ENCODE measurements around the gene SMAP1.

The SMAP1 gene

DNA sequence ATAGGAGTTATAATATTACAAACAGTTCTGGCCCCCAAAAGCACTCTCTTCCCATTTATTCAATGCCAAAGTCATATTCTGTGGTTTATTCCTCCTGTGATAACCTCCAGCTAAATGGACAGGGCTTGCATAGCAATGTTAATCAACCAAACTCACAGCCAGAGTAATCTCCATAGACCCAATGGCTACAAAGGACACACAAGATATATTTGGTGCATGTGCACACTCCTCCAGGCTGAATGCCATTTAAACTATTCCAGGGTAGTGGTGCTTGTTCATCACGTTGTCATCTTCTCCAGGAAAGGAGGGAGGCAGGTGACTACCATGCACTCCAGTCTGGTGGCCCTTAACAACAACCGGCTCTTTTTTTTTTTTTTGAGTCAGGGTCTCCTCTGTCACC, 232.4 kb downstream of the SMAP1 start:
- no peaks in the 10 kb centered on the region for H3K36me3 ChIP-seq (ENCODE audit: control insufficient read depth in 2 of 2, insufficient read depth in 1 of 2, low read length in 2 of 2)
- H3K4me3 ChIP-seq (ENCODE audit: low read depth, low read length), result no peak overlapping the region
- ChIA-PET POLR2A (no interaction called here), CTCF (interaction anchor here (1.8 to 2.0 kb wide), 2 partner anchors 15 to 590 kb away, joined by 5 to 18 read pairs; no protein-coding TSS in a partner anchor)
- TF ChIP-seq ZNF433 (tag by site-specific recombination; IDR thresholded peaks at IDR 0.05; ENCODE audit: low read depth), result no peak
- TF ChIP-seq ZNF426 (tag by site-specific recombination; IDR thresholded peaks at IDR 0.05), result no peak
- no peak for TF ChIP-seq ZNF549 (tag by site-specific recombination; IDR thresholded peaks at IDR 0.05)
- TF ChIP-seq YY1 (tag by site-specific recombination; IDR thresholded peaks at IDR 0.05), result no peak
- no peak for TF ChIP-seq ZNF501 (tag by site-specific recombination; IDR thresholded peaks at IDR 0.05)
- no peak for TF ChIP-seq TRIM28 (IDR thresholded peaks at IDR 0.05; ENCODE audit: borderline replicate concordance, low read length)
- no peak for TF ChIP-seq HOXA7 (CRISPR knock-in tag; IDR thresholded peaks at IDR 0.05; ENCODE audit: borderline replicate concordance)
- TF ChIP-seq PRDM4 (tag by site-specific recombination; IDR thresholded peaks at IDR 0.05), result no peak
- TF ChIP-seq PRDM10 (tag by site-specific recombination; IDR thresholded peaks at IDR 0.05), result no peak
- TF ChIP-seq, protein P1, sequence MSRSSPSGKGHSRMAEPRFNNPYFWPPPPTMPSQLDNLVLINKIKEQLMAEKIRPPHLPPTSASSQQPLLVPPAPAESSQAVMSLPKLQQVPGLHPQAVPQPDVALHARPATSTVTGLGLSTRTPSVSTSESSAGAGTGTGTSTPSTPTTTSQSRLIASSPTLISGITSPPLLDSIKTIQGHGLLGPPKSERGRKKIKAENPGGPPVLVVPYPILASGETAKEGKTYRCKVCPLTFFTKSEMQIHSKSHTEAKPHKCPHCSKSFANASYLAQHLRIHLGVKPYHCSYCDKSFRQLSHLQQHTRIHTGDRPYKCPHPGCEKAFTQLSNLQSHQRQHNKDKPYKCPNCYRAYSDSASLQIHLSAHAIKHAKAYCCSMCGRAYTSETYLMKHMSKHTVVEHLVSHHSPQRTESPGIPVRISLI (tag by site-specific recombination; IDR thresholded peaks at IDR 0.05), result no peak
- no peak for TF ChIP-seq GLIS1 (tag by site-specific recombination; IDR thresholded peaks at IDR 0.05)
- no peak for TF ChIP-seq ZNF114 (tag by site-specific recombination; IDR thresholded peaks at IDR 0.05)
- TF ChIP-seq YY2 (tag by site-specific recombination; IDR thresholded peaks at IDR 0.05), result no peak
- TF ChIP-seq ZNF776 (tag by site-specific recombination; IDR thresholded peaks at IDR 0.05; ENCODE audit: borderline replicate concordance), result no peak
- TF ChIP-seq ZNF560 (tag by site-specific recombination; IDR thresholded peaks at IDR 0.05; ENCODE audit: borderline replicate concordance), result no peak
- TF ChIP-seq, protein P2, sequence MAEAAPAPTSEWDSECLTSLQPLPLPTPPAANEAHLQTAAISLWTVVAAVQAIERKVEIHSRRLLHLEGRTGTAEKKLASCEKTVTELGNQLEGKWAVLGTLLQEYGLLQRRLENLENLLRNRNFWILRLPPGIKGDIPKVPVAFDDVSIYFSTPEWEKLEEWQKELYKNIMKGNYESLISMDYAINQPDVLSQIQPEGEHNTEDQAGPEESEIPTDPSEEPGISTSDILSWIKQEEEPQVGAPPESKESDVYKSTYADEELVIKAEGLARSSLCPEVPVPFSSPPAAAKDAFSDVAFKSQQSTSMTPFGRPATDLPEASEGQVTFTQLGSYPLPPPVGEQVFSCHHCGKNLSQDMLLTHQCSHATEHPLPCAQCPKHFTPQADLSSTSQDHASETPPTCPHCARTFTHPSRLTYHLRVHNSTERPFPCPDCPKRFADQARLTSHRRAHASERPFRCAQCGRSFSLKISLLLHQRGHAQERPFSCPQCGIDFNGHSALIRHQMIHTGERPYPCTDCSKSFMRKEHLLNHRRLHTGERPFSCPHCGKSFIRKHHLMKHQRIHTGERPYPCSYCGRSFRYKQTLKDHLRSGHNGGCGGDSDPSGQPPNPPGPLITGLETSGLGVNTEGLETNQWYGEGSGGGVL (tag by site-specific recombination; IDR thresholded peaks at IDR 0.05), result no peak
- TF ChIP-seq HOXD13 (CRISPR knock-in tag; IDR thresholded peaks at IDR 0.05; ENCODE audit: borderline replicate concordance), result no peak
- no peak overlapping the region for H3K27ac ChIP-seq (ENCODE audit: extremely low read depth, low read depth, low read length)
- H3K4me1 ChIP-seq (ENCODE audit: control insufficient read depth, insufficient read depth, low read length), result no peaks in the 10 kb centered on the region
- H3K9me3 ChIP-seq (ENCODE audit: control insufficient read depth, insufficient read depth, low read depth, low read length), result no peaks in the 10 kb centered on the region

DNA sequence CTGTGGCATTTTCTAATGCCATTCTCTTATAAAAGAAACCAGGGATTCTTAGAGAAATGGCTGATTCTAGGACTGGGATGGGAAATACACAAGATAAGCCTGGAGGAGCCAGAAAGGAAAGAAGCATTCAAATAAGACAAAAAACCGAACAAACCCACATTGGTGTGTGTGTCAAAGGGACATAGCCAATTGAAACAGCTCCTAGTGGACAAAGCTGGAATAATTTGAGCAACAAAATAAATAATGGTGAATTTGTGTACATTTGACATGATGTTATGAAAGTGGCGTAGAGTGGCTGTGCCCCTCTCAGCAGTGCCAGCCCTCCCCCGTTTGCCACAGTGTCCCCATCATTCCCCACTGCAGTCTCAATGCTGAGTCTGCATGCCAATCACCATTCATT, 233.6 kb downstream of the SMAP1 start:
- POLR2A ChIA-PET, result no interaction called here
- CTCF ChIA-PET, result interaction anchor here (0.6 to 2.0 kb wide), 6 partner anchors 8 to 591 kb away, joined by 3 to 18 read pairs (median 4); no protein-coding TSS in a partner anchor
- no peaks in the 10 kb centered on the region for H3K9me3 ChIP-seq (ENCODE audit: control insufficient read depth, insufficient read depth, low read depth, low read length)
- TF ChIP-seq ZNF202 (tag by site-specific recombination; IDR thresholded peaks at IDR 0.05; ENCODE audit: borderline replicate concordance) (no peak), IKZF3 (tag by site-specific recombination; IDR thresholded peaks at IDR 0.05) (no peak), ZNF561 (tag by site-specific recombination; IDR thresholded peaks at IDR 0.05; ENCODE audit: borderline replicate concordance) (no peak), ZNF701 (tag by site-specific recombination; IDR thresholded peaks at IDR 0.05) (no peak), ZNF112 (tag by site-specific recombination; IDR thresholded peaks at IDR 0.05) (no peak)

More for the DNA sequence above, 233.6 kb downstream of the SMAP1 start:
- Histone ChIP-seq H3K27ac (ENCODE audit: extremely low read depth, low read depth, low read length) (no peak overlapping the region), H3K36me3 (ENCODE audit: control insufficient read depth in 2 of 2, insufficient read depth in 1 of 2, low read length in 2 of 2) (no peaks in the 10 kb centered on the region), H3K4me1 (ENCODE audit: control insufficient read depth, insufficient read depth, low read length) (no peaks in the 10 kb centered on the region), H3K4me3 (ENCODE audit: low read depth, low read length) (no peak overlapping the region)
